HTERT RPE-1 (cell line): ENCODE measurements around the gene PAK2.
"Not testable (repeated sequence)": the region's sequence is repeated elsewhere in the genome, so short reads cannot be mapped to it uniquely, and the experiment has no call there.

Experiments used
- in situ Hi-C: fragments of 300-500 bp; cut with MboI; formaldehyde crosslinking; loops from 4 replicates; pipeline ENCODE4 v1.14.3; 2020; ENCODE audit warnings: low sequenced_read_pairs

Gene PAK2

GRCh38 chr3:196739671-196740480 is at the start of gene PAK2:
Gene PAK2, plus strand, starts transcription at chr3:196739857. Its CDS starts 42,790 bp downstream, at chr3:196782647.
- in situ Hi-C loops = no loop called here

GRCh38 chr3:196689941-196690660 is 49.6 kb upstream of the PAK2 start:
- in situ Hi-C loops = no loop called here

- in situ Hi-C loops = no loop called here
Measured at GRCh38 chr3:196691386-196691785, 48.3 kb upstream of the PAK2 start.

- in situ Hi-C loops = no loop called here
Measured at GRCh38 chr3:196694202-196694638, 45.4 kb upstream of the PAK2 start.

GRCh38 chr3:196694941-196695848 is 44.5 kb upstream of the PAK2 start:
- in situ Hi-C loops = no loop called here

GRCh38 chr3:196695849-196696226 is 43.8 kb upstream of the PAK2 start:
- in situ Hi-C loops = no loop called here

- in situ Hi-C loops = no loop called here
Measured at GRCh38 chr3:196697270-196697669, 42.4 kb upstream of the PAK2 start.

GRCh38 chr3:196699749-196700148 is 39.9 kb upstream of the PAK2 start:
- in situ Hi-C loops = no loop called here

GRCh38 chr3:196700801-196701200 is 38.9 kb upstream of the PAK2 start:
- in situ Hi-C loops = no loop called here

GRCh38 chr3:196706327-196706726 is 33.3 kb upstream of the PAK2 start:
- in situ Hi-C loops = no loop called here

- in situ Hi-C loops = no loop called here
Measured at GRCh38 chr3:196706731-196707130, 32.9 kb upstream of the PAK2 start.

- in situ Hi-C loops = no loop called here
Measured at GRCh38 chr3:196707566-196707965, 32.1 kb upstream of the PAK2 start.

GRCh38 chr3:196708467-196708866 is 31.2 kb upstream of the PAK2 start:
- in situ Hi-C loops = no loop called here

- in situ Hi-C loops = no loop called here
Measured at GRCh38 chr3:196711838-196712513, 27.7 kb upstream of the PAK2 start, which contains the start of the genes CEP19 and PIGX. Gene CEP19, minus strand, starts transcription at chr3:196712250. Its CDS starts 3,593 bp downstream, at chr3:196708657. Gene PIGX, plus strand, starts transcription at chr3:196712377.

- in situ Hi-C loops = no loop called here
Measured at GRCh38 chr3:196712514-196713413, 26.9 kb upstream of the PAK2 start.

- in situ Hi-C loops = not testable (repeated sequence)
Measured at GRCh38 chr3:196717162-196717561, 22.5 kb upstream of the PAK2 start.

- in situ Hi-C loops = no loop called here
Measured at GRCh38 chr3:196721097-196721496, 18.6 kb upstream of the PAK2 start.

GRCh38 chr3:196726788-196727675 is 12.6 kb upstream of the PAK2 start:
- in situ Hi-C loops = no loop called here
